ENCODE results near the gene AGTRAP. TPM values are rescaled to one million over a fixed set of nuclear protein-coding genes. Genes with fewer than 3 reads are reported as not detected.

Gene AGTRAP
- total and polyA plus RNA-seq, 9 donors: 5.9 to 53.2 (median 31.1) TPM

- intact Hi-C loops (cut with DNase I): no loop called here
- 91 to 98% (median 95%) methylated on average over 4 of the region's 4 CpGs for WGBS, 3 donors
Observed at GRCh38 chr1:11728126-11728806, 7.7 kb upstream of the AGTRAP start.

GRCh38 chr1:11729155-11729497 lies 6.8 kb upstream of the AGTRAP start:
- Histone ChIP-seq H3K9me3 (no peaks in the 10 kb centered on the region), H3K4me3 (no peak overlapping the region), H3K27ac (no peak overlapping the region), H3K27me3 (no peaks in the 10 kb centered on the region), H3K36me3 (no peaks in the 10 kb centered on the region), H3K4me1 (ENCODE audit: insufficient read depth) (peaks cover 9% of the 10 kb centered on the region)
- no peak for DNase-seq
- intact Hi-C loops (cut with DNase I): no loop called here
- 89 to 93% (median 90%) methylated on average over 11 of the region's 11 CpGs for WGBS, 3 donors
- TF ChIP-seq CTCF (IDR thresholded peaks at IDR 0.05) (no peak), POLR2A (IDR thresholded peaks at IDR 0.05) (no peak), EP300 (IDR thresholded peaks at IDR 0.05) (no peak)

More at GRCh38 chr1:11728126-11728806, 7.7 kb upstream of the AGTRAP start:
- no peak for DNase-seq
- peaks cover 9% of the 10 kb centered on the region for H3K4me1 ChIP-seq (ENCODE audit: insufficient read depth)
- H3K9me3 ChIP-seq: no peaks in the 10 kb centered on the region
- no peak overlapping the region for H3K4me3 ChIP-seq
- H3K36me3 ChIP-seq: no peaks in the 10 kb centered on the region
- H3K27me3 ChIP-seq: no peaks in the 10 kb centered on the region
- H3K27ac ChIP-seq: no peak overlapping the region
- no peak for TF ChIP-seq CTCF (IDR thresholded peaks at IDR 0.05)
- TF ChIP-seq EP300 (IDR thresholded peaks at IDR 0.05): no peak
- no peak for TF ChIP-seq POLR2A (IDR thresholded peaks at IDR 0.05)

GRCh38 chr1:11729498-11730428 lies 6.2 kb upstream of the AGTRAP start:
- no peak for TF ChIP-seq POLR2A (IDR thresholded peaks at IDR 0.05)
- TF ChIP-seq EP300 (IDR thresholded peaks at IDR 0.05): no peak
- no peak for TF ChIP-seq CTCF (IDR thresholded peaks at IDR 0.05)
- H3K27me3 ChIP-seq: no peaks in the 10 kb centered on the region
- H3K4me3 ChIP-seq: no peak overlapping the region
- peaks cover 9% of the 10 kb centered on the region for H3K4me1 ChIP-seq (ENCODE audit: insufficient read depth)
- H3K9me3 ChIP-seq: no peaks in the 10 kb centered on the region
- no peaks in the 10 kb centered on the region for H3K36me3 ChIP-seq
- WGBS, 3 donors: 55 to 61% (median 55%) methylated on average over 26 of the region's 26 CpGs
- no peak for DNase-seq
- H3K27ac ChIP-seq: no peak overlapping the region
- intact Hi-C loops (cut with DNase I): loop anchor here in 2 of 4 donors (5.0 to 10.0 kb wide), 2 partner anchors 65 to 67 kb away; partner anchors contain the start of gene FBXO6 (in 1 of the 2)

- no peak for DNase-seq
- intact Hi-C loops (cut with DNase I): loop anchor here in 2 of 4 donors (5.0 to 10.0 kb wide), 2 partner anchors 64 to 68 kb away; partner anchors contain the start of gene FBXO6 (in 1 of the 2)
- WGBS, 3 donors: 61 to 72% (median 64%) methylated on average over 5 of the region's 5 CpGs
- Histone ChIP-seq H3K36me3 (no peaks in the 10 kb centered on the region), H3K27me3 (no peaks in the 10 kb centered on the region), H3K4me3 (no peak overlapping the region), H3K4me1 (ENCODE audit: insufficient read depth) (peaks cover 9% of the 10 kb centered on the region), H3K9me3 (no peaks in the 10 kb centered on the region), H3K27ac (no peak overlapping the region)
- TF ChIP-seq CTCF (IDR thresholded peaks at IDR 0.05) (no peak), POLR2A (IDR thresholded peaks at IDR 0.05) (no peak), EP300 (IDR thresholded peaks at IDR 0.05) (no peak)
Observed at GRCh38 chr1:11730429-11730891, 5.5 kb upstream of the AGTRAP start.

Measured in ovary (tissue), 9 donors.